GM12891 (cell line): ENCODE results near the gene SH2D3A.
"Not testable (repeated sequence)": the region's sequence is repeated elsewhere in the genome, so short reads cannot be mapped to it uniquely, and the experiment has no call there.

ENCODE experiments used
- DNase-seq: peaks from one replicate; pipeline ENCODE4 v3.0.0; 2011; ENCODE audit warnings: low spot score; ENCODE audit not compliant: insufficient read length
- FAIRE-seq: peaks from 2 replicates; lab custom pipeline; 2011; peaks lifted over from hg19 to GRCh38; lab: Jason Lieb, UNC
- PAX5 ChIP-seq: IDR thresholded peaks from 2 replicates; pipeline ENCODE4 v1.6.1; 2011; ENCODE audit warnings: low read length, moderate library complexity, mild to moderate bottlenecking; ENCODE audit not compliant: insufficient read depth, severe bottlenecking
- POLR2A ChIP-seq: IDR thresholded peaks from 2 replicates; pipeline ENCODE4 v1.6.1; 2011; ENCODE audit warnings: low read depth, low read length, control low read depth
- POLR2AphosphoS5 ChIP-seq: IDR thresholded peaks from 2 replicates; pipeline ENCODE4 v1.6.1; 2011; ENCODE audit warnings: low read depth, low read length, control low read depth
- POU2F2 ChIP-seq: IDR thresholded peaks from 2 replicates; pipeline ENCODE4 v1.6.1; 2011; ENCODE audit warnings: low read depth, mild to moderate bottlenecking, control low read depth, low read length, moderate library complexity
- SPI1 ChIP-seq: IDR thresholded peaks from 2 replicates; pipeline ENCODE4 v1.6.1; 2011; ENCODE audit warnings: low read depth, low read length, control low read depth
- TAF1 ChIP-seq: IDR thresholded peaks from 2 replicates; pipeline ENCODE4 v1.6.1; 2011; ENCODE audit warnings: low read depth, low read length, control low read depth

The SH2D3A gene

DNA sequence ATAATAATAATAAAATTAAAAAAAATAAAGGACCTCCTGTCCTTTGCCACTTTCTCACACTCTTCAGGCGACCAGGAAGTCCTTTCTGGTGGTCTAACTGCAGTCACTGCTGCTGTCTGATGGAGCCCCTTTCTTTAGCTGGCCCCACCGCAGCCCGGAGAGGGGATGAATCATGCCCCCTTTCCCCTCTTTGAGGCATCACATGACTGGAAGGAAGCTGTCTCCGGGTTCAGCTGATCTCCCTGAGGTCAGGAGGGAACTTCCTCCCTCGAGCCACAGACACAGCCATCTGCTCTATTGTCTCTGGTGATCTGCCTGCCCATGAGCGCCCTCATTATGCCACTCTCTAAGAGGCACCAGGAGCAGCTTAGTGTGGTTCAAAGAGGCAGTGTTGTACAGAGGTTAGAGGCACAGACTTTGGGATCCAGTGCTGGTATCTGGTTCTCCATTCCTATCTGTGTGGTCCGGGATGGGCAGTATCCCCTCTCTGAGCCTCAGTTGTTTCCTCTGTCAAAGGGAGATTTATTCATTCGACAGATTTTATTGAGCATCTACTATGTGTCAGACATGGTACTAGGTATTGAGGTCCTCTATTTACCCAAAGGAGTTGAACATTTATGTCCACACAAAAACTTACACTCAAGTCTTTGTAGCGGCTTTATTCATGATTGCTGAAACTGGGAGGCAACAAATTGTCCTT is 35.3 kb upstream of the SH2D3A start:
- TF ChIP-seq POLR2AphosphoS5 (peak; percentile 39; the same call in 1 of the 2 replicates), SPI1 (peak; percentile 78), PAX5 (no peak), TAF1 (no peak; the same call in 1 of the 2 replicates), POU2F2 (0 out of 2 replicates have a peak, but pooled peaks have one; percentile 18), POLR2A (no peak; the same call in 1 of the 2 replicates)
- FAIRE-seq (peak; percentile 98), DNase-seq (no peak)

DNA sequence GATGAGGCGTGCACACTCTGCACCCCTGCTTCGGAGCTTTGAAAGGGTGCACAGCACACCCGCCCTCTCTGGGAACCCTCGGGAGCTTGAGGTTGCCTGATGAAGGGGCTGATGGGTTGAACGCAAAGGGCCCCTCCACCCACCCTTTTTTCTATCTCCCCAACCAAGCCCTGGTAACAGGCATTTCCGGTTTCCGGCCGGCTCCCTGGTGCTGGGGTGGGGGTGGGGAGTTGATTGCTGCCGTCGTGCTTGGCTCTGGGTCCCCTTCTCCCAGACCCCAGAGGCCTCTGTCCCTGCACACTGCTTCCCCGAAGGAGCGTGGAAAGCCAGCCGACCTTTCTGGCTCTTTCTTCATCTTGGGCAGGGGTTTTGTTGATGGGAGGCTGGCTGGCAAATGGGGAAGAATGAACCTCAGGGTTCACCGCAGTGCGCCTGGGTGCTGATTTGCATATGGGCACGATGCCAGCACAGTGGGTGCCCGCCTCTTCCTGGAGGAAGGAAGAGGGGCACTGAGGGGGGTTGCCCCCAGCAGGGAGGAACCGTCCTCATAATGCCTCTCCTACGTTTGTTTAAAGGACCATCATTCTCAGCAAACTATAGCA is 34.4 kb upstream of the SH2D3A start:
- FAIRE-seq (peak; percentile 96), DNase-seq (peak; percentile 60)
- TF ChIP-seq POU2F2, result peak; percentile 98
- no peak for TF ChIP-seq PAX5
- peak; percentile 62; the same call in 1 of the 2 replicates for TF ChIP-seq POLR2A
- 0 out of 2 replicates have a peak, but pooled peaks have one; percentile 31 for TF ChIP-seq TAF1

DNA sequence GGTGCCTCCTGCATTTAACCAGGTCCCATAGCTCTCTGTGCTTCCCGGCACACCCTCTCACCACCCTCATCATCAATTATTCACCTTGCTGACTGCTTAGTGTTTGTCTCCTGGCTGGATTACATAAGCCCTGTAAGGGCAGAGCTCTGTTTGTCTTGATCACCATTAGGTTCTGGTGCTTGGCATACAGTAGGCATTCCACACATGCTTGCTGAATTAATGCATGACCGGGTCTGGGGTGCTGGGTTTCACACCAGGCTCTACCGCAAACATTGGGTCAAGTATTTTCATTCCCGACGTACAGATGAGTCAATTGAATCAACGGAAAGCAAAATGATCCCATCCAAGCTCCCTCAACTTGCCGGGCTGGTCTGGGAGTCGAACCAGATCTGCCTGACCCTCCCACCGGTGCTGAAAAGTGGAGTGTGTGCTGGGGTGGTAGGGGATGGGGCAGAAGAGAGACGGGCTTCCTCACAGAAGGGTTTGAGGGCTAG is 33.8 kb upstream of the SH2D3A start:
- FAIRE-seq (no peak), DNase-seq (no peak)
- TF ChIP-seq TAF1 (no peak), POLR2A (no peak), PAX5 (no peak), SPI1 (no peak), POLR2AphosphoS5 (no peak), POU2F2 (no peak)

DNA sequence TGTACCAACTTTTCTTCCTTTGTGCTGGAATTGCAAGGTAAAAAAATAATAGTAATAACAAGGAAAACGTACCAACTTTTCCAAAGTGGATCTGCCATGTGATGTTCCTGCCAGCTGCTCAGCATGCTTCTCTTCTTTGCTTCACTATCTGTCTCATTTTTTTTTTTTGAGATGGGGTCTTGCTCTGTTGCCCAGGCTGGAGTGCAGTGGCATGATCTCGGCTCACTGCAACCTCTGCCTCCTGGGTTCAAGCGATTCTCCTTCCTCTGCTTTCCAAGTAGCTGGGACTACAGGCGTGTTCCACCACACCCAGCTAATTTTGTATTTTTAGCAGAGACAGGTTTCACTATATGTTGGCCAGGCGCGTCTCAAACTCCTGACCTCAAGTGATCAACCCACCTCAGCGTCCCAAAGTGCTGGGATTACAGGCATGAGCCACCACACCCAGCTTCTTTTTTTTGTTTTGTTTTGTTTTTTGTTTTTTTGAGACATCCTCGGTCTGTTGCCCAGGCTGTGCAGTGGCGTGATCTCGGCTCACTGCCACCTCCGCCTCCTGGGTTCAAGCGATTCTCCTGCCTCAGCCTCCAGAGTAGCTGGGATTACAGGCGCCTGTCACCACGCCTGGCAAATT is 33.0 kb upstream of the SH2D3A start:
- not testable (repeated sequence) for DNase-seq, FAIRE-seq

DNA sequence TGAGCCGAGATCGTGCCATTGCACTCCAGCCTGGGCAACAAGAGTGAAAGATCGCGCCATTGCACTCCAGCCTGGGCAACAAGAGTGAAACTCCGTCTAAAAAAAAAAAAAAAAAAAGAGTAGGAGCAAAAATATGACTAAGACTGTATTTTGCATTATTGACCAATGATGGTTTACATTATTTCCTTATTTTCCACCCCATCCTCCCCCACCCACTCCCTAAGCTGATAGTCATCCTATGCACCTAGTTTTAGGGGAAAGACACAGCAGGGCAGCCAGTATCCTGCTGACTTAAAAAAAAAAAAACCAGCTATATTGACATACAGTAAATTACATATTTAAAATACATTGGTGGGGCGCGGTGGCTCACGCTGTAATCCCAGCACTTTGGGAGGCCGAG is 30.4 kb upstream of the SH2D3A start:
- TF ChIP-seq TAF1 (no peak), POLR2A (no peak), PAX5 (no peak), POU2F2 (no peak), POLR2AphosphoS5 (no peak), SPI1 (no peak)
- FAIRE-seq, result peak; percentile 9

GRCh38 chr19:6796278-6796677 is 29.0 kb upstream of the SH2D3A start:
- FAIRE-seq, result no peak

More for the DNA sequence above, 30.4 kb upstream of the SH2D3A start:
- no peak for DNase-seq

GRCh38 chr19:6794686-6795431 is 27.6 kb upstream of the SH2D3A start:
- no peak for DNase-seq
- peak; percentile 52 for FAIRE-seq
- TF ChIP-seq TAF1 (no peak), PAX5 (no peak), POLR2A (no peak), POLR2AphosphoS5 (no peak), POU2F2 (no peak), SPI1 (no peak)

More at GRCh38 chr19:6796278-6796677, 29.0 kb upstream of the SH2D3A start:
- no peak for TF ChIP-seq SPI1
- TF ChIP-seq POU2F2, result no peak
- no peak for TF ChIP-seq POLR2AphosphoS5
- TF ChIP-seq POLR2A, result no peak
- TF ChIP-seq TAF1, result no peak
- no peak for TF ChIP-seq PAX5
- no peak for DNase-seq

- FAIRE-seq, result no peak
Observed at GRCh38 chr19:6793973-6794372, 26.7 kb upstream of the SH2D3A start.

GRCh38 chr19:6793411-6793810 is 26.2 kb upstream of the SH2D3A start:
- no peak for FAIRE-seq
- no peak for TF ChIP-seq SPI1
- TF ChIP-seq TAF1, result no peak
- no peak for TF ChIP-seq POU2F2
- TF ChIP-seq PAX5, result no peak
- no peak for TF ChIP-seq POLR2AphosphoS5
- no peak for TF ChIP-seq POLR2A

More at GRCh38 chr19:6793973-6794372, 26.7 kb upstream of the SH2D3A start:
- no peak for TF ChIP-seq TAF1
- TF ChIP-seq POLR2AphosphoS5, result no peak
- TF ChIP-seq PAX5, result no peak
- no peak for TF ChIP-seq POLR2A
- no peak for TF ChIP-seq POU2F2
- no peak for TF ChIP-seq SPI1
- no peak for DNase-seq

GRCh38 chr19:6791237-6791636 is 24.0 kb upstream of the SH2D3A start:
- TF ChIP-seq TAF1 (no peak), POLR2A (no peak), POU2F2 (no peak), SPI1 (no peak), PAX5 (no peak), POLR2AphosphoS5 (no peak)
- FAIRE-seq, result no peak
- no peak for DNase-seq

More at GRCh38 chr19:6793411-6793810, 26.2 kb upstream of the SH2D3A start:
- no peak for DNase-seq
